ENCODE results near the gene CD300LB. TPM values are rescaled to one million over a fixed set of nuclear protein-coding genes. Genes with fewer than 3 reads are reported as not detected.

Gene CD300LB
- total and polyA plus RNA-seq, 4 experiments from 2014 or later: 0.17 to 0.19 TPM; not detected in 2

DNA sequence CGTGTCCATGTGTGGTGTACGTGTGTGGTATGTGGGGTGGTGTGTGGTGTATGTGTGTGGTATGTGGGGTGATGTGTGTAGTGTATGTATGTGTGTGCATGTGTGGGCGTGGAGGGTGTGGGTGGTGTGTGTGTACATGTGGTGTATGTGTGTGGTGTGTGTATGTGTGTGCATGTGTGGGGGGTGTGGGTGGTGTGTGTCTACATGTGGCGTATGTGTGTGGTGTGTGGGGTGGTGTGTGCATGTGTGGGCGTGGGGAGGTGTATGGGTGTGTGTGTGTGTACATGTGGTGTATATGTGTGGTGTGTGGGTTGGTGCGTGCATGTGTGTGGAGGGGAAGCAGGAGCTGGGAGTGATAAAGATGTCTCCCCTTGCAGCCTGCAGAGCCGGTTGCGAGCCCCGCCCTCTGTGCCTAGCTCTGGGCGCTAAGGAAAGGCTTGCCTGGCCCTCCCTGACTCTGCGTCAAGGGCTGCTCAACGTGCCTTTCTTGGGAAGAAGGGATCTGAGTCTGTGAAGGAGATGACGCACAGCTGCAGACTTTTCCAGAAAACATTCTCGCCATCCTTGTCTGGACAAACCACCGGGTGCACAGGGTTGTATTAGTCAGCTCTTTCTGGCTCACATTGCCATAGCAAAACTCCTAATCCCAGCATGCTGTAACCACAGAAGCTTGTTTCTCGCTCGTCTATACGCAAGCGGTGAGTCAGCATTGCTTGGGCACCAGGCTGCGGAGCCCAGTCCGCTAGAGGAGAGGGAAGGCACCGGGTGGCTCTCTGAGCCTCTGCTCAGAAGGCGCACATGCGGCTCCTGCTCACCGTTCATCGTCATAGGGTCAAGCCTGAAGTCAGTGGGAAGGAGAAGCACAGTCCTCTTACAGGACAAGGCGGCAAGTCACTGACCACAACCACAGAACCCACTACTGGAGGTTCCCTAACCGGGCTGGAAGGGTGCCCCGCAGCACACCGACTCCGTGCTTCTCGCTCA lies 38.0 kb upstream of the CD300LB start:
- intact Hi-C loops (cut with micrococcal nuclease): no loop called here
- Mint-ChIP-seq H3K27ac (no peak overlapping the region), H3K27me3 (peaks cover 23 to 35% of the 10 kb centered on the region in 2 donors), H3K4me1 (peaks cover 0 to 3% (median 2%) of the 10 kb centered on the region in 4 donors), H3K9me3 (no peaks in the 10 kb centered on the region), H3K4me3 (no peak overlapping the region), H3K36me3 (no peaks in the 10 kb centered on the region)
- CTCF ChIA-PET (ENCODE audit: partially characterized antibody): no interaction called here
- POLR2A ChIA-PET (ENCODE audit: partially characterized antibody): no interaction called here
- H3K4me1 ChIP-seq (ENCODE audit: insufficient read depth, low read length): no peaks in the 10 kb centered on the region
- peaks cover 7% of the 10 kb centered on the region for H3K27me3 ChIP-seq (ENCODE audit: insufficient read depth, low read length)
- H3K36me3 ChIP-seq (ENCODE audit: insufficient read depth, low read length): no peaks in the 10 kb centered on the region
- DNase-seq: peak in 1 of 5 donors; percentile 25
- H3K27ac ChIP-seq (ENCODE audit: low read depth, low read length): no peak overlapping the region
- H3K4me3 ChIP-seq (ENCODE audit: low read length in 2 of 2): no peak overlapping the region
- H3K9me3 ChIP-seq (ENCODE audit: control insufficient read depth in 1 of 2, low read length in 2 of 2): no peaks in the 10 kb centered on the region

DNA sequence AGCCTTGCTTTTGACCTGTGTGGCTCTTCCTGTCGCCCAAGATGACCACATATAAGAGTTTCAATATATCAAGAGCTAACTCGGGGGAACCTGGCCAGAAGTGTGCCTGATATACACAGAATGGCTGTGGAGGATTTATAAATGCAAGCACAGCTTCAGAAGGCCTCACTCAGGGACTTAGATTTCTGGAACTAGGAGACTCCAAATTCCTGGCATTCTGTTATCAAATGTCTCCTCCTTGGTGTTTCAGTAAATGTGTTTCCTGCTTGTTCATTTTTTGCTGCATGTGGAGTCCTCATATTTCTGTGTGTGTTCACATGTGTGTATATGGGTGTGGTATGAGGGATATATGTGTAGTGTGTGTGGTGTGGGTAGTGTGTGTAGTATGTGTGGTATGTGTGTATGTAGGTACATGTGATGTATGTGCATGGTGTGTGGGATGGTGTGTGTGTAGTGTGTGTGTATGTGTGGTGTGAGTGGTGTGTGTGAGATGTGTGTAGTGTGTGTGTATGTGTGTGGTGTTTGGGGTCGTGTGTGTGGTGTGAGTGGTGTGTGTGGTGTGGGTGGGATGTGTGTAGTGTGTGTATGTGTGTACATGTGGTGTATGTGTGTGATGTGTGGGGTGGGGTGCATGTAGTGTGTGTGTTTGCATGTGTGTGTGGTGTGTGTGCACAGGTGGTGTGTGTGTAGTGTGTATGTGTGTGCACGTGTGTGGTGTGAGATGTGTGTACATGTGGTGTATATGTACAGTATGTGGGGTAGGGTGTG lies 37.0 kb upstream of the CD300LB start:
- H3K27me3 ChIP-seq (ENCODE audit: insufficient read depth, low read length): peaks cover 7% of the 10 kb centered on the region
- DNase-seq: no peak
- ChIA-PET CTCF (ENCODE audit: partially characterized antibody) (no interaction called here), POLR2A (ENCODE audit: partially characterized antibody) (no interaction called here)
- H3K36me3 ChIP-seq (ENCODE audit: insufficient read depth, low read length): no peaks in the 10 kb centered on the region
- Mint-ChIP-seq H3K4me3 (no peak overlapping the region), H3K9me3 (no peaks in the 10 kb centered on the region), H3K4me1 (peaks cover 0 to 3% (median 1%) of the 10 kb centered on the region in 4 donors), H3K36me3 (no peaks in the 10 kb centered on the region), H3K27ac (no peak overlapping the region), H3K27me3 (peaks cover 27 to 36% of the 10 kb centered on the region in 2 donors)
- no peaks in the 10 kb centered on the region for H3K9me3 ChIP-seq (ENCODE audit: control insufficient read depth in 1 of 2, low read length in 2 of 2)
- intact Hi-C loops (cut with micrococcal nuclease): no loop called here
- H3K4me1 ChIP-seq (ENCODE audit: insufficient read depth, low read length): no peaks in the 10 kb centered on the region
- no peak overlapping the region for H3K4me3 ChIP-seq (ENCODE audit: low read length in 2 of 2)
- H3K27ac ChIP-seq (ENCODE audit: low read depth, low read length): no peak overlapping the region

DNA sequence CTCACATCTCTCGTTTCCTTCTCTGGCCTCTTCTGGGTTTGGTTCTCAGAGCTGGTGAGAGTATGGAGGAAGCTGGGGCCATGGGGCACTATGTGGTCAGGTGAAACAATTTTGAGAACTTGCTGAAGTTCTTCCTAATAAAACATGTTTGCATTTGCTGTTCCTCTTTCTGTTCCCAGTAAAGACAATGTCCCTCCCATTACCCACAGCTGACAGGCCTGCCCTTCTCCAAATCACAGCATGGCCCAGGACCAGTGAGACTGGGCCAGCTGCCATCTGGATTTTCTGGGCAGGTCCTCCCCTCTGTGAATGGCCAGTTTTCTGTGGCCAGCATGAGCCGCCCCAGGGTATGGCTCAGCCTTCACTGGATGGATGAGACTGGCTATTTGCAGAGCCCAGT lies 36.1 kb upstream of the CD300LB start, which contains the start of gene CD300H:
CD300H (minus strand) TSS at position 113 of the 400 bp plus-strand sequence.
- H3K4me1 Mint-ChIP-seq: peaks cover 0 to 3% (median 1%) of the 10 kb centered on the region in 4 donors
- ChIA-PET CTCF (ENCODE audit: partially characterized antibody) (no interaction called here), POLR2A (ENCODE audit: partially characterized antibody) (no interaction called here)
- H3K9me3 Mint-ChIP-seq: no peaks in the 10 kb centered on the region
- H3K36me3 Mint-ChIP-seq: no peaks in the 10 kb centered on the region
- H3K27ac ChIP-seq (ENCODE audit: low read depth, low read length): no peak within 1 kb of the TSS
- H3K36me3 ChIP-seq (ENCODE audit: insufficient read depth, low read length): no peaks in the 10 kb centered on the region
- H3K27me3 Mint-ChIP-seq: peaks cover 29 to 38% of the 10 kb centered on the region in 2 donors
- intact Hi-C loops (cut with micrococcal nuclease): no loop called here
- no peaks in the 10 kb centered on the region for H3K4me1 ChIP-seq (ENCODE audit: insufficient read depth, low read length)
- H3K27me3 ChIP-seq (ENCODE audit: insufficient read depth, low read length): peaks cover 7% of the 10 kb centered on the region
- DNase-seq: no peak
- peak within 1 kb of the TSS in 1 of 7 donors; percentile 54 for H3K27ac Mint-ChIP-seq
- H3K4me3 ChIP-seq (ENCODE audit: low read length in 2 of 2): no peak within 1 kb of the TSS
- no peak within 1 kb of the TSS for H3K4me3 Mint-ChIP-seq
- no peaks in the 10 kb centered on the region for H3K9me3 ChIP-seq (ENCODE audit: control insufficient read depth in 1 of 2, low read length in 2 of 2)

DNA sequence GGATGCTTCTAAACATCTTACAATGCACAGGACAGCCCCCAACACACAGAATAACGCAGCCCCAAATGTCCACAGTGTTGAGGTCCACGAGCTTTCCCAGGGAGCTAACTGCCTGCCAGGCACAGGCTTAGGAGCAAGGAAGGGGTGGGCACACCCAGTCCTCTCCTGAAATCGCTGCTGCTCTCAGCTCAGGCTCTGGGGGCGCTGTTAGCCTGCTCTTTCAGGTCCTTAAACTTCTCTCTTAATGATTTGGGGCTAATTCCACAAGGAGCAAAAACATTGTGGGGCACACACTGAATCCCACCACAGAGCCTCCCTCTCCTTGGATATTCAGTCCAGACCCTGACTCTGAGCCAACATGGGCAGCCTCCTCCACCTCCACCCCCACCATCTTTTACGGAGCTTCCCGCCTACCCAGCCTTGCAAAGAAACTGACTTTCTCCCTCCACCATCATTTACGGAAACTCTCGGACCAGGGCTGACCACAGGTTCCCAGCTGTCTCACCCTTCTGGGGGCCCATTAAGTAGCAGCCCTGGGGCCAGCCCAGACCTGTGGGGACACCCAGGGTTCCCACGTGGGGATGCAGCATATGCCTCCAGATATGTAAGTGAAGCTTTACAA lies 35.0 kb upstream of the CD300LB start:
- Histone ChIP-seq H3K27me3 (ENCODE audit: insufficient read depth, low read length) (peaks cover 7% of the 10 kb centered on the region), H3K27ac (ENCODE audit: low read depth, low read length) (no peak overlapping the region), H3K4me3 (ENCODE audit: low read length in 2 of 2) (no peak overlapping the region), H3K36me3 (ENCODE audit: insufficient read depth, low read length) (no peaks in the 10 kb centered on the region), H3K4me1 (ENCODE audit: insufficient read depth, low read length) (no peaks in the 10 kb centered on the region), H3K9me3 (ENCODE audit: control insufficient read depth in 1 of 2, low read length in 2 of 2) (no peaks in the 10 kb centered on the region)
- peaks cover 0 to 3% (median 1%) of the 10 kb centered on the region in 4 donors for H3K4me1 Mint-ChIP-seq
- no peaks in the 10 kb centered on the region for H3K9me3 Mint-ChIP-seq
- H3K27me3 Mint-ChIP-seq: peaks cover 30 to 39% of the 10 kb centered on the region in 2 donors
- intact Hi-C loops (cut with micrococcal nuclease): no loop called here
- no peaks in the 10 kb centered on the region for H3K36me3 Mint-ChIP-seq
- H3K4me3 Mint-ChIP-seq: no peak overlapping the region
- POLR2A ChIA-PET (ENCODE audit: partially characterized antibody): interaction anchor here (1.2 kb wide), 1 partner anchor 172 kb away, joined by 3 read pairs; no protein-coding TSS in a partner anchor
- H3K27ac Mint-ChIP-seq: peak overlapping the region in 1 of 7 donors; percentile 54
- CTCF ChIA-PET (ENCODE audit: partially characterized antibody): interaction anchor here (0.6 to 1.4 kb wide), 7 partner anchors 8 to 606 kb away, joined by 3 to 4 read pairs (median 3); no protein-coding TSS in a partner anchor
- DNase-seq: peak in 1 of 5 donors; percentile 13

DNA sequence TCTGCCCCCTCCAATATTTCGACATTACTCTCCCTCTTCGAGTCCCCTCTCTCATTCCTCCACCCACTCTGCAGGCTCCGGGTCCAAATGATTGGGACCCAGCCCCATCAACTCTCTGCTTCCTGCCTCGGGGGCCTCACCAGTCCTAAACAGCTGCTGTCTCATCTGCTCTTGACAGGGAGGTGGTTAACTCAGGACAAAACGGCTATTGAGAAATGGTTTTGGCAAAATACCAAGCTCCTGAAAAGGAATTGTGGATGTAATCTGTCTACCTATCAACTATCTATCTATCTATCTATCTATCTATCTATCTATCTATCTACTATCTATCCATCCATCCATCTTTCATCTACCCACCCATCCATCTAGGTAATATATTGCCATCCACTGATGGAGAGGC lies 33.9 kb upstream of the CD300LB start:
- Histone ChIP-seq H3K27ac (ENCODE audit: low read depth, low read length) (no peak overlapping the region), H3K36me3 (ENCODE audit: insufficient read depth, low read length) (no peaks in the 10 kb centered on the region), H3K4me3 (ENCODE audit: low read length in 2 of 2) (no peak overlapping the region), H3K27me3 (ENCODE audit: insufficient read depth, low read length) (peaks cover 3% of the 10 kb centered on the region), H3K9me3 (ENCODE audit: control insufficient read depth in 1 of 2, low read length in 2 of 2) (no peaks in the 10 kb centered on the region), H3K4me1 (ENCODE audit: insufficient read depth, low read length) (no peaks in the 10 kb centered on the region)
- DNase-seq: no peak
- no peak overlapping the region for H3K4me3 Mint-ChIP-seq
- CTCF ChIA-PET (ENCODE audit: partially characterized antibody): no interaction called here
- peaks cover 0 to 3% (median 1%) of the 10 kb centered on the region in 4 donors for H3K4me1 Mint-ChIP-seq
- no peak overlapping the region for H3K27ac Mint-ChIP-seq
- no peaks in the 10 kb centered on the region for H3K9me3 Mint-ChIP-seq
- intact Hi-C loops (cut with micrococcal nuclease): no loop called here
- peaks cover 30 to 37% of the 10 kb centered on the region in 2 donors for H3K27me3 Mint-ChIP-seq
- H3K36me3 Mint-ChIP-seq: no peaks in the 10 kb centered on the region
- POLR2A ChIA-PET (ENCODE audit: partially characterized antibody): no interaction called here

DNA sequence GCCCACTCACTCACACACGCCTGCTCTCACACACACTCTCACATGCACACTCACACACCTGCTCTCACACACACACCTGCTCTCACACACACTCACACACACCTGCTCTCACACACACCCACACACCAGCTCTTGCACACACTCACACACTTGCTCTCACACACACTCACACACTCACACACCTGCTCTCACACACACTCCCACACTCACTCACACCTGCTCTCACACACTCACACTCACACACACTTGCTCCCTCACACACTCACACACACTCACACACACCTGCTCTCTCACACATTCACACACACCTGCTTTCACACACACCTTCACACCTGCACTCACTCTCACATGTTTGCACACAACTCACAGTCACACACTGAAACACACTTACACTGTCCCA lies 32.1 kb upstream of the CD300LB start:
- H3K4me3 Mint-ChIP-seq: no peak overlapping the region
- H3K27ac ChIP-seq (ENCODE audit: low read depth, low read length): no peak overlapping the region
- peaks cover 4 to 8% (median 5%) of the 10 kb centered on the region in 4 donors for H3K4me1 Mint-ChIP-seq
- no peaks in the 10 kb centered on the region for H3K36me3 Mint-ChIP-seq
- no peaks in the 10 kb centered on the region for H3K9me3 Mint-ChIP-seq
- H3K27me3 Mint-ChIP-seq: peaks cover 20 to 29% of the 10 kb centered on the region in 2 donors
- H3K4me1 ChIP-seq (ENCODE audit: insufficient read depth, low read length): no peaks in the 10 kb centered on the region
- no peaks in the 10 kb centered on the region for H3K27me3 ChIP-seq (ENCODE audit: insufficient read depth, low read length)
- H3K27ac Mint-ChIP-seq: no peak overlapping the region
- no peak for DNase-seq
- intact Hi-C loops (cut with micrococcal nuclease): no loop called here
- ChIA-PET CTCF (ENCODE audit: partially characterized antibody) (no interaction called here), POLR2A (ENCODE audit: partially characterized antibody) (no interaction called here)
- no peaks in the 10 kb centered on the region for H3K36me3 ChIP-seq (ENCODE audit: insufficient read depth, low read length)
- no peaks in the 10 kb centered on the region for H3K9me3 ChIP-seq (ENCODE audit: control insufficient read depth in 1 of 2, low read length in 2 of 2)
- H3K4me3 ChIP-seq (ENCODE audit: low read length in 2 of 2): no peak overlapping the region

DNA sequence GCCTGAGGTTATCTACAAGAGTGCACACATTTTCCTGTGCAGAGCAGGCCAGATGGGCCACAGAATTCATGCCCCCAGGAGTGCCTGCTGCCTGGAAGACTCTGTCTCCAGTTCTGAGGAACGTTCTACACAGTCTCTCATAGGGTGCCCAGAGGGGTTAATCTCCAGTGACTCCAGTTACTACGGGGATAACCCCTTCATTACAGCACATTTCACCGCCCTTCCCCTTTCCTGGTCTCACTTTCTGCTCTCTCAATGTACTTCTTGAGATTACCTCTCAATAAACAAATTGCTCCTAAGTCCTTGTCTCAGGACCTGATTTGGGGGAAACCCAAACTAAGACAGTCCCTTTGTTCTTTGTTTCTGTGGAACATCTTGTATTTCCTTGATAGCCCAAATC lies 30.3 kb upstream of the CD300LB start:
- intact Hi-C loops (cut with micrococcal nuclease): no loop called here
- no peaks in the 10 kb centered on the region for H3K4me1 ChIP-seq (ENCODE audit: insufficient read depth, low read length)
- no peaks in the 10 kb centered on the region for H3K9me3 ChIP-seq (ENCODE audit: control insufficient read depth in 1 of 2, low read length in 2 of 2)
- no peak for DNase-seq
- CTCF ChIA-PET (ENCODE audit: partially characterized antibody): no interaction called here
- Mint-ChIP-seq H3K4me1 (peaks cover 3 to 8% (median 5%) of the 10 kb centered on the region in 4 donors), H3K27ac (no peak overlapping the region), H3K4me3 (no peak overlapping the region), H3K36me3 (no peaks in the 10 kb centered on the region), H3K27me3 (peaks cover 17 to 24% of the 10 kb centered on the region in 2 donors), H3K9me3 (no peaks in the 10 kb centered on the region)
- H3K36me3 ChIP-seq (ENCODE audit: insufficient read depth, low read length): no peaks in the 10 kb centered on the region
- POLR2A ChIA-PET (ENCODE audit: partially characterized antibody): no interaction called here
- H3K4me3 ChIP-seq (ENCODE audit: low read length in 2 of 2): no peak overlapping the region
- no peak overlapping the region for H3K27ac ChIP-seq (ENCODE audit: low read depth, low read length)
- H3K27me3 ChIP-seq (ENCODE audit: insufficient read depth, low read length): no peaks in the 10 kb centered on the region
